HG03139 (cell line): ENCODE results near the gene SCD.

Experiments
- ATAC-seq: cut with Tn5 transposase; IDR thresholded peaks from one replicate; pipeline ENCODE4 v1.9.1; 2021; ENCODE audit not compliant: unreplicated experiment

The SCD gene

GRCh38 chr10:100395626-100396025, 48.6 kb downstream of the SCD start:
- no peak for ATAC-seq

- ATAC-seq: no peak
These were observed 49.6 kb downstream of the SCD start for GRCh38 chr10:100396605-100397004.

- ATAC-seq: no peak
These were observed 54.7 kb downstream of the SCD start for GRCh38 chr10:100401631-100402328.

- no peak for ATAC-seq
These were observed 56.7 kb downstream of the SCD start for GRCh38 chr10:100403734-100404133.

- ATAC-seq: no peak
These were observed 66.1 kb downstream of the SCD start for GRCh38 chr10:100413173-100413572.
